ENCODE data around the gene PRKG2.

DNA sequence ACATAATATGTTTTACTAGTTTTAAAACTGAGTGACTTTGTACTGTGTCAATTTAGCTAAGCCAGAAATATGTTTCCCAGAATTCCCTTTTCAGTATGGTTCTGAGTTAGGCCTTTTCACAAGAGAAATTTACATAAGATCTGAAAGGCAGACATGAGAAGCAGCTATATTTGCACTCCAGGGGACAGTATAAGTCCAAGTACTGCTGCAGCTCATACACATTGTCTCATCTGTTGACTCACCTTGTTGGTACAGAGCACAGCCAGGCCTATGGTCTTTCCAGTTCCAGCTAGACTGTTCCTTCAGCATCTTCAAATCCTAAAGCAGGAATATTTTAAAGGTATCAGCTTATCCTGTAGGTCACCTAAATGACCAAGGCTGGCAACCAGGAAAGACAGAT is 131.0 kb downstream of the PRKG2 start:
- no peak for TF ChIP-seq POLR2AphosphoS5 (IDR thresholded peaks at IDR 0.05; ENCODE audit: low read depth, low read length)
- no peak for TF ChIP-seq SIN3A (IDR thresholded peaks at IDR 0.05; ENCODE audit: borderline replicate concordance, insufficient read depth, low read length)
- TF ChIP-seq, protein P1, sequence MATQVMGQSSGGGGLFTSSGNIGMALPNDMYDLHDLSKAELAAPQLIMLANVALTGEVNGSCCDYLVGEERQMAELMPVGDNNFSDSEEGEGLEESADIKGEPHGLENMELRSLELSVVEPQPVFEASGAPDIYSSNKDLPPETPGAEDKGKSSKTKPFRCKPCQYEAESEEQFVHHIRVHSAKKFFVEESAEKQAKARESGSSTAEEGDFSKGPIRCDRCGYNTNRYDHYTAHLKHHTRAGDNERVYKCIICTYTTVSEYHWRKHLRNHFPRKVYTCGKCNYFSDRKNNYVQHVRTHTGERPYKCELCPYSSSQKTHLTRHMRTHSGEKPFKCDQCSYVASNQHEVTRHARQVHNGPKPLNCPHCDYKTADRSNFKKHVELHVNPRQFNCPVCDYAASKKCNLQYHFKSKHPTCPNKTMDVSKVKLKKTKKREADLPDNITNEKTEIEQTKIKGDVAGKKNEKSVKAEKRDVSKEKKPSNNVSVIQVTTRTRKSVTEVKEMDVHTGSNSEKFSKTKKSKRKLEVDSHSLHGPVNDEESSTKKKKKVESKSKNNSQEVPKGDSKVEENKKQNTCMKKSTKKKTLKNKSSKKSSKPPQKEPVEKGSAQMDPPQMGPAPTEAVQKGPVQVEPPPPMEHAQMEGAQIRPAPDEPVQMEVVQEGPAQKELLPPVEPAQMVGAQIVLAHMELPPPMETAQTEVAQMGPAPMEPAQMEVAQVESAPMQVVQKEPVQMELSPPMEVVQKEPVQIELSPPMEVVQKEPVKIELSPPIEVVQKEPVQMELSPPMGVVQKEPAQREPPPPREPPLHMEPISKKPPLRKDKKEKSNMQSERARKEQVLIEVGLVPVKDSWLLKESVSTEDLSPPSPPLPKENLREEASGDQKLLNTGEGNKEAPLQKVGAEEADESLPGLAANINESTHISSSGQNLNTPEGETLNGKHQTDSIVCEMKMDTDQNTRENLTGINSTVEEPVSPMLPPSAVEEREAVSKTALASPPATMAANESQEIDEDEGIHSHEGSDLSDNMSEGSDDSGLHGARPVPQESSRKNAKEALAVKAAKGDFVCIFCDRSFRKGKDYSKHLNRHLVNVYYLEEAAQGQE (IDR thresholded peaks at IDR 0.05; ENCODE audit: insufficient read depth in 1 of 2, low read depth in 2 of 2, low read length in 2 of 2) = no peak
